IMR-90 (cell line): ENCODE results near the gene POLR3B. TPM values are rescaled to one million over a fixed set of nuclear protein-coding genes. Genes with fewer than 3 reads are reported as not detected.

ENCODE experiments used
- ATAC-seq: fragments of 200-7000 bp; cut with Tn5 transposase; 2 replicates; pipeline ENCODE4 v1.9.1; 2020; ENCODE audit warnings: low read depth, mild to moderate bottlenecking, moderate library complexity
- BruUV-seq: library from RNA; stranded (reverse); fragments of 400-500 nt; replicated peaks from 2 replicates; lab custom pipeline; 2021; lab: Mats Ljungman, UMichigan
- CTCF ChIA-PET: fragments of 300-600 bp; formaldehyde crosslinking; extraction: SDS; loops from one replicate; lab custom pipeline; 2021; ENCODE audit warnings: antibody characterized with exemption; lab: Yijun Ruan, JAX
- POLR2A ChIA-PET: fragments of 300-600 bp; sonication (Branson Sonifier 250); formaldehyde crosslinking; loops from one replicate; lab custom pipeline; 2022; ENCODE audit warnings: antibody characterized with exemption; ENCODE audit not compliant: unreplicated experiment; lab: Charles Lee
- DNase-seq: peaks from one replicate; pipeline ENCODE4 v3.0.0; 2013
- H2AFZ ChIP-seq: replicated peaks from 2 replicates; pipeline ENCODE3; 2013; ENCODE audit warnings: low read length, mild to moderate bottlenecking; ENCODE audit not compliant: poor library complexity
- H2AK5ac ChIP-seq: 2 replicates; pipeline ENCODE4 v1.6.1; 2013; ENCODE audit warnings: low read depth, low read length, inconsistent platforms
- H2AK9ac ChIP-seq: replicated peaks from 2 replicates; pipeline ENCODE3; 2013; ENCODE audit warnings: mild to moderate bottlenecking, low read depth, low read length, moderate library complexity; ENCODE audit not compliant: poor library complexity
- H2BK120ac ChIP-seq: 2 replicates; pipeline ENCODE4 v1.6.1; 2013; ENCODE audit warnings: low read depth, low read length, inconsistent platforms
- H2BK15ac ChIP-seq: 3 replicates; pipeline ENCODE4 v1.6.1; 2013; ENCODE audit warnings: low read depth, low read length, inconsistent platforms
- H2BK20ac ChIP-seq: 2 replicates; pipeline ENCODE4 v1.6.1; 2013; ENCODE audit warnings: low read depth, mild to moderate bottlenecking, inconsistent platforms, low read length, moderate library complexity
- H2BK5ac ChIP-seq: 2 replicates; pipeline ENCODE4 v1.6.1; 2013; ENCODE audit warnings: mild to moderate bottlenecking, low read depth, low read length, inconsistent platforms; ENCODE audit not compliant: poor library complexity, severe bottlenecking
- H3K14ac ChIP-seq: replicated peaks from 2 replicates; pipeline ENCODE4 v1.6.1; 2013; ENCODE audit warnings: low read depth, low read length, inconsistent platforms
- H3K18ac ChIP-seq: 2 replicates; pipeline ENCODE4 v1.6.1; 2013; ENCODE audit warnings: low read depth, low read length, control low read depth
- H3K23ac ChIP-seq: 2 replicates; pipeline ENCODE4 v1.6.1; 2013; ENCODE audit warnings: low read depth, low read length, inconsistent platforms
- H3K27ac ChIP-seq: 2 replicates; pipeline ENCODE4 v1.5.1; 2013; ENCODE audit warnings: mild to moderate bottlenecking, control low read depth, low read length; ENCODE audit not compliant: insufficient read depth
- H3K27me3 ChIP-seq: 2 replicates; pipeline ENCODE4 v1.6.1; 2013; ENCODE audit warnings: low read length; ENCODE audit not compliant: control insufficient read depth, insufficient read depth
- H3K36me3 ChIP-seq: 2 replicates; pipeline ENCODE4 v1.6.1; 2013; ENCODE audit warnings: low read length, mixed read lengths; ENCODE audit not compliant: control insufficient read depth, insufficient read depth
- H3K4ac ChIP-seq: 2 replicates; pipeline ENCODE4 v1.6.1; 2013; ENCODE audit warnings: low read depth, low read length, inconsistent platforms
- H3K4me1 ChIP-seq: 2 replicates; pipeline ENCODE4 v1.6.1; 2013; ENCODE audit warnings: low read length, mixed read lengths; ENCODE audit not compliant: control insufficient read depth, insufficient read depth
- H3K4me2 ChIP-seq: 2 replicates; pipeline ENCODE4 v1.6.1; 2013; ENCODE audit warnings: low read depth, mild to moderate bottlenecking, control low read depth, low read length, moderate library complexity
- H3K4me3 ChIP-seq: 2 replicates; pipeline ENCODE4 v1.5.1; 2013; ENCODE audit warnings: low read depth, mild to moderate bottlenecking, control low read depth, low read length, moderate library complexity; ENCODE audit not compliant: insufficient read depth
- H3K56ac ChIP-seq: 2 replicates; pipeline ENCODE4 v1.6.1; 2013; ENCODE audit warnings: low read length, inconsistent platforms; ENCODE audit not compliant: insufficient read depth; ENCODE audit errors: extremely low read depth
- H3K79me1 ChIP-seq, 2 experiments: 2 replicates each; pipeline ENCODE4 v1.6.1; 2013; ENCODE audit warnings: low read length in 2 of 2, inconsistent platforms in 1 of 2, low read depth in 1 of 2
- H3K9ac ChIP-seq: 2 replicates; pipeline ENCODE4 v1.6.1; 2013; ENCODE audit warnings: low read depth, low read length, control low read depth
- H3K9me1 ChIP-seq: 2 replicates; pipeline ENCODE4 v1.6.1; 2013; ENCODE audit warnings: low read length, inconsistent platforms; ENCODE audit not compliant: insufficient read depth
- H3K9me3 ChIP-seq: 2 replicates; pipeline ENCODE4 v1.6.1; 2013; ENCODE audit warnings: low read length; ENCODE audit not compliant: control insufficient read depth, insufficient read depth
- H4K20me1 ChIP-seq: 2 replicates; pipeline ENCODE4 v1.6.1; 2013; ENCODE audit warnings: low read length, inconsistent platforms; ENCODE audit not compliant: insufficient read depth
- H4K5ac ChIP-seq: 2 replicates; pipeline ENCODE4 v1.6.1; 2013; ENCODE audit warnings: mild to moderate bottlenecking, low read depth, low read length, control low read depth
- H4K8ac ChIP-seq, 2 experiments: 2 replicates each; pipeline ENCODE4 v1.6.1; 2013; ENCODE audit warnings: low read depth in 2 of 2, low read length in 2 of 2, control low read depth in 1 of 2, inconsistent platforms in 1 of 2
- H4K91ac ChIP-seq: 2 replicates; pipeline ENCODE4 v1.6.1; 2013; ENCODE audit warnings: low read depth, low read length, inconsistent platforms; ENCODE audit not compliant: insufficient read depth
- BHLHE40 ChIP-seq: fragments of 150-350 bp; IDR thresholded peaks from 2 replicates; pipeline ENCODE4 v1.6.1; 2016; ENCODE audit warnings: mild to moderate bottlenecking, low read depth, low read length
- MAZ ChIP-seq: IDR thresholded peaks from 2 replicates; pipeline ENCODE4 v1.6.1; 2012; ENCODE audit warnings: low read depth, mild to moderate bottlenecking, low read length, improper control_type of control experiment, moderate library complexity, borderline replicate concordance
- NFE2L2 ChIP-seq: fragments of 150-350 bp; IDR thresholded peaks from 2 replicates; pipeline ENCODE4 v1.6.1; 2016; ENCODE audit warnings: low read depth, mild to moderate bottlenecking, low read length
- RAD21 ChIP-seq: IDR thresholded peaks from 2 replicates; pipeline ENCODE4 v1.6.1; 2012; ENCODE audit warnings: low read length, improper control_type of control experiment
- SMC3 ChIP-seq: fragments of 150-350 bp; IDR thresholded peaks from 2 replicates; pipeline ENCODE4 v1.6.1; 2016; ENCODE audit warnings: low read depth, mild to moderate bottlenecking, antibody characterized with exemption, low read length, moderate library complexity
- WGBS, 2 experiments: methylation state at CpG; one replicate each; pipeline versions ENCODE4 v1.1.5 to v1.1.7; 2013; ENCODE audit warnings: missing lambda C conversion rate in 2 of 2; ENCODE audit not compliant: insufficient read length in 1 of 2; ENCODE audit errors: extremely low coverage in 2 of 2; 5-methylcytosine and 5-hydroxymethylcytosine counted together
- dilution Hi-C: fragments of 300-500 bp; cut with HindIII; formaldehyde crosslinking; loops from one replicate; pipeline ENCODE4 v1.14.3; 2018; ENCODE audit warnings: low sequenced_read_pairs; ENCODE audit not compliant: unreplicated experiment
- in situ Hi-C: fragments of 300-500 bp; cut with MboI; formaldehyde crosslinking; loops from 3 replicates; pipeline ENCODE4 v1.14.3; 2019; ENCODE audit warnings: low sequenced_read_pairs, inconsistent platforms, mixed read lengths
- intact Hi-C: fragments of 100-400 bp; cut with micrococcal nuclease; formaldehyde crosslinking; loops from 2 replicates; pipeline ENCODE4 v1.10.0; 2022
- polyA plus RNA-seq, 3 experiments: library from polyadenylated mRNA; depleted of rRNA; stranded (reverse); fragments of >200 nt; gene quantifications; 2 replicates each; pipeline ENCODE4 v1.2.3, GENCODE V29; 2012; ENCODE audit warnings: low replicate concordance in 1 of 3
- total RNA-seq: library from RNA; depleted of rRNA; stranded (reverse); fragments of >200 nt; gene quantifications from 2 replicates; pipeline ENCODE4 v1.2.3, GENCODE V29; 2012
- TF ChIP-seq, protein P1 (sequence below): fragments of 150-350 bp; IDR thresholded peaks from 2 replicates; pipeline ENCODE4 v1.6.1; 2017; ENCODE audit warnings: mild to moderate bottlenecking, antibody characterized with exemption, low read length, low read depth
- TF ChIP-seq, protein P2 (sequence below): fragments of 150-350 bp; IDR thresholded peaks from 2 replicates; pipeline ENCODE4 v1.6.1; 2016; ENCODE audit warnings: low read depth, mild to moderate bottlenecking, low read length, moderate library complexity, borderline replicate concordance

POLR3B gene
- total and polyA plus RNA-seq, 2 of the 4 experiments (the other 2 are of a cell fraction): 6.9 to 15.4 TPM

DNA sequence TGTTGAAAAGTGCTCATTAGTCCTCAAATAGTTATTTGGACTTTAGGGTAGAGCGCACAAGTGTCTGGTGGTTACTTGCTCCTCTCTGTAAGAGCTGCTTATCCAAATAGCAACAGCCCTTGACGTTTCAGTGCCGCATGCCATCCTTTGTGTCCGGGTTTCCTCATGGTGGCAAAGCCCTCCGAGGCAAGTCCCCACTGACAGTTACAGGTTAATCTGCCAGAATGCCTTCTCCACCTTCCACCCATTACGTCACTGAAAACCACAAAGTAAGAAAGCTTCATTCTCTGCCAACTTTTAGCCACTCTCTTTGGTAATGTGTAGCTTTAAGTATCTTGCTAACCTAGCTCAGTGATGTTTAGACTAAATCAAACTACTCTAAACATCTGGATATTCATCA, 78.6 kb downstream of the POLR3B start:
- POLR2A ChIA-PET: no interaction called here
- Histone ChIP-seq H3K27ac (no peak overlapping the region), H3K9ac (no peak overlapping the region), H3K4me3 (no peak overlapping the region), H3K23ac (no peak overlapping the region), H4K20me1 (no peaks in the 10 kb centered on the region), H2BK5ac (no peak overlapping the region), H2BK20ac (no peak overlapping the region), H3K9me3 (no peaks in the 10 kb centered on the region), H3K79me1 (no peaks in the 10 kb centered on the region; a peak in 1 of 4 replicates), H3K4ac (no peak overlapping the region), H4K8ac (no peak overlapping the region), H2AFZ (no peak overlapping the region), H3K4me2 (no peak overlapping the region), H3K36me3 (peaks cover 13% of the 10 kb centered on the region), H3K18ac (no peak overlapping the region), H3K27me3 (no peaks in the 10 kb centered on the region), H3K9me1 (no peaks in the 10 kb centered on the region), H2BK120ac (no peak overlapping the region), H3K14ac (no peak overlapping the region), H2AK9ac (no peak overlapping the region), H2BK15ac (no peak overlapping the region), H2AK5ac (no peak overlapping the region), H3K4me1 (no peaks in the 10 kb centered on the region), H4K5ac (no peak overlapping the region), H3K56ac (no peak overlapping the region), H4K91ac (no peak overlapping the region)
- DNase-seq: peak; percentile 3
- intact Hi-C loops (no loop called here), in situ Hi-C loops (no loop called here), dilution Hi-C loops (no loop called here)
- ATAC-seq: no peak
- 89% methylated on average over 3 of the region's 6 CpGs; no CpG with 5 or more reads in 1 of the 2 experiments for WGBS, 2 experiments
- no TSS peak for BruUV-seq
- TF ChIP-seq SMC3 (no peak), BHLHE40 (no peak), NFE2L2 (no peak), RAD21 (no peak), MAZ (no peak)
- TF ChIP-seq, protein P1, sequence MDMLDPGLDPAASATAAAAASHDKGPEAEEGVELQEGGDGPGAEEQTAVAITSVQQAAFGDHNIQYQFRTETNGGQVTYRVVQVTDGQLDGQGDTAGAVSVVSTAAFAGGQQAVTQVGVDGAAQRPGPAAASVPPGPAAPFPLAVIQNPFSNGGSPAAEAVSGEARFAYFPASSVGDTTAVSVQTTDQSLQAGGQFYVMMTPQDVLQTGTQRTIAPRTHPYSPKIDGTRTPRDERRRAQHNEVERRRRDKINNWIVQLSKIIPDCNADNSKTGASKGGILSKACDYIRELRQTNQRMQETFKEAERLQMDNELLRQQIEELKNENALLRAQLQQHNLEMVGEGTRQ: no peak
- TF ChIP-seq, protein P2, sequence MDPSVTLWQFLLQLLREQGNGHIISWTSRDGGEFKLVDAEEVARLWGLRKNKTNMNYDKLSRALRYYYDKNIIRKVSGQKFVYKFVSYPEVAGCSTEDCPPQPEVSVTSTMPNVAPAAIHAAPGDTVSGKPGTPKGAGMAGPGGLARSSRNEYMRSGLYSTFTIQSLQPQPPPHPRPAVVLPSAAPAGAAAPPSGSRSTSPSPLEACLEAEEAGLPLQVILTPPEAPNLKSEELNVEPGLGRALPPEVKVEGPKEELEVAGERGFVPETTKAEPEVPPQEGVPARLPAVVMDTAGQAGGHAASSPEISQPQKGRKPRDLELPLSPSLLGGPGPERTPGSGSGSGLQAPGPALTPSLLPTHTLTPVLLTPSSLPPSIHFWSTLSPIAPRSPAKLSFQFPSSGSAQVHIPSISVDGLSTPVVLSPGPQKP: no peak
- CTCF ChIA-PET: no interaction called here
